Activated T-helper 1 cell treated with anti-CD3 and anti-CD28 coated beads, Interleukin-12 subunit alpha, Interleukin-12 subunit beta, Interleukin-2, Interleukin-4 antibody, amounts not matched to agents 30 ng/mL and 10 ng/mL and 1 ng/mL, durations not matched to agents 14 hours and 24 hours and 36 hours (primary cell): Measurements from ENCODE around the gene AFF3. TPM values are rescaled to one million over a fixed set of nuclear protein-coding genes. Genes with fewer than 3 reads are reported as not detected.

Source experiments
- DNase-seq: peaks from one replicate; pipeline ENCODE4 v3.0.0; 2021; ENCODE audit warnings: low spot score
- H3K27ac Mint-ChIP-seq: one replicate; pipeline ENCODE4 v1.8.0; 2021; ENCODE audit warnings: mild to moderate bottlenecking, mixed read lengths
- H3K27me3 Mint-ChIP-seq: one replicate; pipeline ENCODE4 v1.8.0; 2022; ENCODE audit warnings: mild to moderate bottlenecking, moderate library complexity, mixed read lengths; ENCODE audit not compliant: insufficient read depth
- H3K36me3 Mint-ChIP-seq: one replicate; pipeline ENCODE4 v1.8.0; 2021; ENCODE audit warnings: low read depth, mixed read lengths
- H3K4me1 Mint-ChIP-seq: one replicate; pipeline ENCODE4 v1.8.0; 2021; ENCODE audit warnings: low read depth, mixed read lengths
- H3K4me3 Mint-ChIP-seq: one replicate; pipeline ENCODE4 v1.8.0; 2021; ENCODE audit warnings: mild to moderate bottlenecking, moderate library complexity, mixed read lengths
- H3K9me3 Mint-ChIP-seq: one replicate; pipeline ENCODE4 v1.8.0; 2021; ENCODE audit warnings: mixed read lengths
- intact Hi-C: fragments of 100-400 bp; cut with micrococcal nuclease; formaldehyde crosslinking; loops from one replicate; pipeline ENCODE4 v1.15.1; 2024
- total RNA-seq: library from RNA; stranded (reverse); gene quantifications from 2 replicates; pipeline ENCODE4 v1.2.3, GENCODE V29; 2022

AFF3 gene
- total RNA-seq, 1 donor from 2014 or later, result 2.4 TPM

DNA sequence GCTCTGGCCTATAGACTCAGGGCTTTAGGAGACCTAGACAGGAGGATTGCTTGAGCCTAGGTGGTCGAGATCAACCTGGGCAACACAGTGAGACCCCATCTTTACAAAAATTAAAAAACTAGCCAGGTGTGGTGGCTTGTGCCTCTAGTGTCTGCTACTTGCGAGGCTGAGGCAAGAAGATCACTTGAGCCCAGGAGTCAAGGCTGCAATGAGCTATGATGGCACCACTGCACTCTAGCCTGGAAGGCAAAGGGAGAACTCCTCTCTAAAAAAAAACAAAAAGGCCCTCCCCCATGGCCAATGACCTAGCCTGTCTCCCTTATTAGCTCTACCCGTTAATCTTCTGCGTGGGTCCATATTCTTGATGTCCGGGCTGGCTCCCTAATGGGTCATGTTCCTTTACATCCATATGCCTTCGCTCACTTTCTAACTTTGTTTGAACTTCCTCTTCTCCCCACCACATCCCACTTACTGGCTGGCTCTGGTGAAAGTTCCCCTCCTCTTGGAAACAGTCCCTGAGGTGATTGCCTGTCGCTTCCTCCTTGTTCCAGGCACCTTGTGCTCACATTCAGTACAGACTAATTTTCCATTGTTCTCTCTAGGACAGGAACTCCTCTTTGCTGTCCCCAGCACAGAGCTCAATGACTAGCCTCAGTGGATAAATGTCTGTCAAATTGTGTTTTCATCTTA is 103.0 kb downstream of the AFF3 start:
- Mint-ChIP-seq H3K9me3 (no peaks in the 10 kb centered on the region), H3K4me1 (no peaks in the 10 kb centered on the region), H3K4me3 (no peak overlapping the region), H3K27me3 (no peaks in the 10 kb centered on the region), H3K27ac (no peak overlapping the region), H3K36me3 (no peaks in the 10 kb centered on the region)
- no peak for DNase-seq
- intact Hi-C loops, result no loop called here

DNA sequence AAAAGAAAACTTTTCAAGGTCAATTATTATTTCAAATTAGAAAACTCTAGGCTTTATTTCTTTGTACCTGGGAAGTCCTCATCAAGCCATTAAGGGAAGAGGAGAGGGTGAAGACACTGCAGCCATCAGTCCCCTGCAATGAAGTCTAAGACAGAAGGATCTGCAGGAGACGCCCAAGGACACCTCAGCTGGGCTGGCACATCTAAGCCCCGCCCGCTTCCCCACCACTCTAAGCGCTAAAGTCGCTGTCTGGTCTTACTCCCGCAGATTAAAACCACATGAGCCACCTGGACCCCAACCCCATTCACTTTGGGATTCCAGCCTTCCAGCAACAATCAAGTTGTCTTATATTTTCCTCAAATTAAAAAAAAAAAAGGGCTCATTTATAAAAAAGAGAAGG is 104.4 kb downstream of the AFF3 start:
- no peak for DNase-seq
- Mint-ChIP-seq H3K4me3 (no peak overlapping the region), H3K27ac (no peak overlapping the region), H3K36me3 (no peaks in the 10 kb centered on the region), H3K4me1 (no peaks in the 10 kb centered on the region), H3K27me3 (no peaks in the 10 kb centered on the region), H3K9me3 (no peaks in the 10 kb centered on the region)
- intact Hi-C loops, result no loop called here

DNA sequence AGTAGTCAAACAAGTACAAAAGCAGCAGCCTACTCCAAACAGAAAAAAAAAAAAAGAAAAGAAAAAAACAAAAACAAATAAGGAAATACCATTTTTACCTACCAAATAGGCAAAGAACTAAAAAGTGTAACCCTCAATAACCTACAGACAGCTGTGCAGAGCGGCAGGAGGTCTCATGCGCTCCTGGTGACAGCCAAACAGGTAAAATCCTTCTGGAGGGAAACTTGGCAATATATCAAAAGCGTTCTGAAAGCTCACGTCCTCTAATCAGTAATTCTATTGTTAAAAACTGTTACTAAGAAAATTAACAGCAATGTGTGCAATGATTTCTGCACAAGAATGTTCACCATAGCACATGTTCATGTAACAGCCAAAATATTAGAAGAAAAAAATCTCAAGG is 105.6 kb downstream of the AFF3 start:
- Mint-ChIP-seq H3K4me1 (no peaks in the 10 kb centered on the region), H3K36me3 (no peaks in the 10 kb centered on the region), H3K27me3 (no peaks in the 10 kb centered on the region), H3K9me3 (no peaks in the 10 kb centered on the region), H3K27ac (no peak overlapping the region), H3K4me3 (no peak overlapping the region)
- no peak for DNase-seq
- intact Hi-C loops, result no loop called here

DNA sequence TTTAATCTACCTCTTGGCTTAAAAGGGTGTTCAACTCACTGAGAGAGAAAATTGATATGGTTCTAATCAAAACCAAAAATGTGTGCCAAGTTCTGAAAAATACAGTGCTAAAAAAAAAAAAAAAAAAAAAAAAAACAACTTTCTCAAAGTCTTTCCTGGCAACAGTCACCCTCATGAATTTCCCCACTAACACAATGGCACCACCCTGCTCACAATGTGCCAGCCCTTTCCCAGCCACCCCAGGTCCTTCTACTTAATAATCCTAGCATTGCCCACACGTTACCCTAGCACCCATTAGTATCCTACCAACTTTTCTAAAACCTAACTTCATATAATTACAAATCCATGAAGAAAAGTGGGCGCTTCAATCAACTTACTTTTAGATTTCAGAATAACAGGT is 106.4 kb downstream of the AFF3 start:
- H3K27ac Mint-ChIP-seq, result no peak overlapping the region
- no peak overlapping the region for H3K4me3 Mint-ChIP-seq
- H3K36me3 Mint-ChIP-seq, result no peaks in the 10 kb centered on the region
- H3K9me3 Mint-ChIP-seq, result no peaks in the 10 kb centered on the region
- intact Hi-C loops, result no loop called here
- H3K27me3 Mint-ChIP-seq, result no peaks in the 10 kb centered on the region
- no peak for DNase-seq
- no peaks in the 10 kb centered on the region for H3K4me1 Mint-ChIP-seq

DNA sequence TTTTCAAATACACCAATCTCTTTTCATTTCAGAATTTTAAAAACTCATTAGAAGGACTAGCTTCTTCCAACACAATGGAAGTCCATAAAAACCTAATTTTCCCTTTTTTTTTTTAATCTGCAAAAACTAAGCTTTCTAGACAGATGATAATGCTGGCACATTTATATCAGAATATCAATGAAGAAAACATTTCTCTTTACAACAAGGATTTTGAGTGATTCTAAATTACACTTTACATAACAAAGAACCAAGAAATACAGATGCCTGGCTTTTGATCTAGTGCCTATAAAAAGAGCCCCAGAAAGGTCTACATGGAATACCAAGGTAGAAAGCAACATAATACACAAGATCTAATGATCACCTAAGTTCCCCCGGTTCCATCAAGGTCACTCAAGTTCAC is 108.0 kb downstream of the AFF3 start:
- intact Hi-C loops, result no loop called here
- H3K27me3 Mint-ChIP-seq, result no peaks in the 10 kb centered on the region
- no peaks in the 10 kb centered on the region for H3K36me3 Mint-ChIP-seq
- H3K9me3 Mint-ChIP-seq, result no peaks in the 10 kb centered on the region
- no peak for DNase-seq
- no peak overlapping the region for H3K27ac Mint-ChIP-seq
- no peaks in the 10 kb centered on the region for H3K4me1 Mint-ChIP-seq
- no peak overlapping the region for H3K4me3 Mint-ChIP-seq

DNA sequence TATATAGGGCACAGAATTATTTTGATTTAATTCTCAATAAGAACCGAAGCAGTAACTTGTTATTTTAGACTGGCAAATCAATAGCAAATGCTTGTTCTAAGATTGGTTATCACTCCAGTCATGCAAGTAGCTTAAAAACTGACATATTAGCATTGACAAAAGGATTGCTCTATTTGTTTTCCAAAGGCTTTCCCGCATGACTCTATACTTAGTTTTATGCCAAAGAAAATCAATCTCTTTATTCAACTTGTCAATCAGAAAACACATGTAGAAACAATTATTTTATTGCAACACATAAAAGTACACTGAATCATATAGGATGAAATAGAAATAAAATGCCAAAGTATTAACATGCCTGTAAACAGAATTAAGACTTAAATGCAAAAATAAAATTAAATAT is 108.4 kb downstream of the AFF3 start:
- Mint-ChIP-seq H3K9me3 (no peaks in the 10 kb centered on the region), H3K27ac (no peak overlapping the region), H3K4me3 (no peak overlapping the region), H3K4me1 (no peaks in the 10 kb centered on the region), H3K36me3 (no peaks in the 10 kb centered on the region), H3K27me3 (no peaks in the 10 kb centered on the region)
- no peak for DNase-seq
- intact Hi-C loops, result no loop called here

DNA sequence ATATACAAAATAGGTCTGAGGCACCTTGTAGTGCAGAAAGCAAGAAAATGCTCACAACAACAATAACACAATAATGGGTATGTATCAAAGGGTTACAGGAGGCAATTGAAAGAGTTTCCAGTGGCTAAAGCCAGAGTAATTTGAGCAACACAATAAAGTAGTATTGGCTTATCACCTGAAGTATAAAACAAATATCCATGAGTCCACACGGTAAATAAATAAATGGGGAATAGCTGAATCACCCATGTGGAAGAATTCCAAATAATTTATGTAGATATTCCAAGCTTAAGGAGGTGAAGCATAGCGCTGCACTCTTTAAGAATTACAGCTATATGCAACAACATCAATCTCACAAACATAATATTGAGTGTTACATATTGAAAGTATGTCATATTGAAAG is 110.8 kb downstream of the AFF3 start:
- no peaks in the 10 kb centered on the region for H3K4me1 Mint-ChIP-seq
- no peak overlapping the region for H3K4me3 Mint-ChIP-seq
- H3K27me3 Mint-ChIP-seq, result no peaks in the 10 kb centered on the region
- intact Hi-C loops, result no loop called here
- DNase-seq, result no peak
- H3K27ac Mint-ChIP-seq, result no peak overlapping the region
- no peaks in the 10 kb centered on the region for H3K9me3 Mint-ChIP-seq
- H3K36me3 Mint-ChIP-seq, result no peaks in the 10 kb centered on the region

DNA sequence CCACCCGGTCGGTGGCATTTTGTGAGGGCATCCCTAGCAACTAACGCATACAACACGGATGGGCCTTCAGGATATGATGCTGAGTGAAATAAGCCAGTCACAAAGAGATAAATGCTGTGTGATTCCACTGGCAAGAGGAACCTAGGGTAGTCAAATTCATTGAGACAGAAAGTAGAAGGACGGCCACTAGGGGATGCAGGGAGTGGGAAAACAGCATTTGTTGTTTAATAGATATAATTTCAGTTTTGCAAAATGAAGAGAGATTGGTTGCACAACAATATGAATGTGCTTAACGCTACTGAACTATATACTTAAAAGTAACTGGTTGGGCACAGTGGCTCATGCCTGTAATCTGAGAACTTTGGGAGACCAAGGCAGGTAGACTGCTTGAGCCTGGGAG is 112.9 kb downstream of the AFF3 start:
- H3K4me3 Mint-ChIP-seq, result no peak overlapping the region

DNA sequence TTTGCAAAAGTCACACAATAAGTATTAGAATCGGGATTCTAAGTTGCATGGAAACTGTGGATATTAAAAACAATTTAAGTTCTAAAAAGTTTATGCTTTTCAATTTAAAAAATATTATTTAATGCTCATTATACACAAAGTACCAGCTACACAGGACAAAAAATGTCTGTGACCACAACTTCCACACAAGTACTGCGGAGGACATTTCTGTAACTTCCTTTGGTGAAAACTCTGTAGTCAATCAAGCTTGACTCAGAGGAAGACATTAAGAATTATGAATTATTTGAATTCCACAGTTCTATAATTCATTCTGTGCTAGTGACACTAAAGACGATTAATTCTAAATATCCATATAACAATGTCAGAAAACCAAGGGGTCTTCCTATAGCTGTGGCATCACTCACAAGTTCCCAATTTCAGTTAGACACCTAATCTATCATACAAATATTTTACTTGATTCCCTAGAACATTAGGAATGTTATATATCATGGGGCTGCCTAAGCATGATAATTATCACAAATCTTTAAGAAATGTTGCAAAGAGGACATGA is 120.5 kb downstream of the AFF3 start:
- intact Hi-C loops, result no loop called here
- Mint-ChIP-seq H3K4me3 (no peak overlapping the region), H3K36me3 (no peaks in the 10 kb centered on the region), H3K27me3 (peaks cover 3% of the 10 kb centered on the region), H3K9me3 (no peaks in the 10 kb centered on the region), H3K4me1 (no peaks in the 10 kb centered on the region), H3K27ac (no peak overlapping the region)
- no peak for DNase-seq

More for the DNA sequence above, 112.9 kb downstream of the AFF3 start:
- peaks cover 3% of the 10 kb centered on the region for H3K27me3 Mint-ChIP-seq
- H3K36me3 Mint-ChIP-seq, result no peaks in the 10 kb centered on the region
- no peaks in the 10 kb centered on the region for H3K4me1 Mint-ChIP-seq
- intact Hi-C loops, result no loop called here
- H3K9me3 Mint-ChIP-seq, result no peaks in the 10 kb centered on the region
- DNase-seq, result no peak
- H3K27ac Mint-ChIP-seq, result no peak overlapping the region

DNA sequence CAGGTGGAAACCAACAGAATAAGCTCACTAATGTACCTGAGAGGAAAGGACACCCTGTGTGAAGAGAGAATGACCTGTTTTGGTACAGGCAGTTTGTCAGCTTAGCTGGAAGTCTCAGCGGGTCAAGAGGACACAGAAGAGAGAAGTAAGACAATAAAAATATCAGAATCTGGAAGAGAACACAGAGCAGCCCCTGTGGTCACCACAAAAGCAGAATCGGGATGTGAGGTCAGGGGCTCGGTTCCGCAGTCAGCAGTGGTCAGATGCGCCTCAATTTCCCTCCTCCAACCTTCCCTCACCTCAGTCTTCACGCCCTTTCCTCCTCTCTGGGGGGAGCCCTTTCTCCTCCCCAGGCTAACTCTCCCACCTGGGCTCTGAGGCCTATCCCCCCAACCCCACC is 122.9 kb downstream of the AFF3 start:
- Mint-ChIP-seq H3K27ac (no peak overlapping the region), H3K36me3 (no peaks in the 10 kb centered on the region), H3K4me3 (no peak overlapping the region), H3K27me3 (no peaks in the 10 kb centered on the region), H3K4me1 (no peaks in the 10 kb centered on the region), H3K9me3 (no peaks in the 10 kb centered on the region)
- DNase-seq, result no peak
- intact Hi-C loops, result no loop called here

DNA sequence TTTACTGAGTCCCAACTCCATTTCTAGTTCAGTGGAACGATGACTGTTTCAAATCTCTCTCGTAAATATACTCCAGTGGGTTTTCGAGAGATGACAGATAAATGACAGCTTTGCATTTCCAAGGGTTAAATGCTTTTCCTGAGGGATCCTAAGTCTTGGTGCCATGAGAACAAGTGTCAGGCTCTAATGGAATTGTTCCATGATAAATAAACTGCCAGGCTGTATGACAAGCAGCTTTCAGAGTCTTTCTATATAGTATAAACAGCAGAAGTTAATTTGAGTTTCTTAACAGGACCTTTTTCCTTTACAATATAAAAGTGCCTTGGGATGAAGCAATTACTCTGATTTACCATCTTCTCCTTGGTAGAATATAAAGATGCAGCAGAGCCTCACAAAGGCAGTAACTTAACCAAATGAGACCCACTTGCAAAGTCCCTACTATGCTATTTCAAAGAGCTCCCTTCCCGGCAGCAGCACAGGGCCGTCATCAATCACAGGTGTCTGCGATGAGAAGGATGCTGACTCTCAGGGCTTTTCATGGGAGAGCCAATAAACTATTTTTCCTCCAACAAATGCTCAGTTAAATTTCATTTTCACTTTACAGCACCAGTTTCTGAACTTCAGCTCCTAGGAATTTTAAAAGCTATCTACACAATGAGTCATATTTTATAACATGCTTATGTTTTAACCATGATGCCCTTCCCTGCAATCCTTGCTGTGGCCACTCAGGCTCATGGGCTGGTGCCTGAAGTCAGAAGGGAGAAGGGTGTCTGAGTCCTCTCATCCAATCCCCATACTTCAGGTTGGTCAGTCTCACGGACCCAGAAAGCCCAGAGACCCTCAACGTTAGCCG is 123.8 kb downstream of the AFF3 start:
- H3K4me3 Mint-ChIP-seq, result no peak overlapping the region
- no peaks in the 10 kb centered on the region for H3K36me3 Mint-ChIP-seq
- H3K9me3 Mint-ChIP-seq, result no peaks in the 10 kb centered on the region
- H3K4me1 Mint-ChIP-seq, result no peaks in the 10 kb centered on the region
- no peak for DNase-seq
- intact Hi-C loops, result no loop called here
- H3K27me3 Mint-ChIP-seq, result no peaks in the 10 kb centered on the region
- H3K27ac Mint-ChIP-seq, result no peak overlapping the region

DNA sequence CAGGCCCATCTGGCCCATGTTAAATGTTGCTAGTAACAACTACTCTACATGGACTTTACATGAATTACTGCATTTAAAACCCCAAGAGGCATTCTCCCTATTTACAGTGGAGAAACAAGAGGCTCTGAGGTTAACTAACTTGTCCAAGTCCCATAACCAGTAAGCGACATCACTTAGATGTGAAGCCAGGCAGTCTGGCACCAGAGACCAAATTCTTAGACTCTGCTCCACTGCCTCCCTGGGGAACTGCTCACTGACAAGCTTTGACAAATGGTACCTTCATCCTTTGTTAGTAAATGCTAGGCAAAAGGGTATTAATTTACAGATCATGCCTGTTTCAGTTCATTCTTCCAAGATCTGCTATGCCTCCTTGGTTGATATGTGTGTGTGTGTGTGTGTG is 124.8 kb downstream of the AFF3 start:
- Mint-ChIP-seq H3K4me3 (no peak overlapping the region), H3K9me3 (no peaks in the 10 kb centered on the region), H3K4me1 (no peaks in the 10 kb centered on the region)

DNA sequence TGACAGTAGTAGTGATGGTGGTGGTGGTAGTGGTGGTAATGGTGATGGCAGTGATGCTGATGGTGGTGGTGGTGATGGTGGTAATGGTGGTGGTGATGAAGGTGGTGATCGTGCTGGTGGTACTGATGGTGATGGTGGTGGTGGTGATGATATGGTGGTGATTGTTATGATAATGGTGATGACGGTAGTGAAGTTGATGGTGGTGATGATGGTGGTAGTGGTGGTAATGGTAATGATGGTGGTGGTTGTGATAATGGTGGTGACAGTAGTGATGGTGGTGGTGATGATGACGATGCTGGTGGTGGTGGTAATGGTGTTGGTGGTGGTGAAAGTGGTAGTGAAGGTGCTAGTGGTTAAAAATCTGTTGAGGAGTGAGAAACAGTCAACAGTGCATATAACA is 125.6 kb downstream of the AFF3 start:
- H3K9me3 Mint-ChIP-seq, result no peaks in the 10 kb centered on the region

More for the DNA sequence above, 124.8 kb downstream of the AFF3 start:
- no peak for DNase-seq
- Mint-ChIP-seq H3K27me3 (no peaks in the 10 kb centered on the region), H3K36me3 (no peaks in the 10 kb centered on the region), H3K27ac (no peak overlapping the region)
- intact Hi-C loops, result no loop called here

More for the DNA sequence above, 125.6 kb downstream of the AFF3 start:
- no peaks in the 10 kb centered on the region for H3K36me3 Mint-ChIP-seq
- DNase-seq, result no peak
- H3K27ac Mint-ChIP-seq, result no peak overlapping the region
- intact Hi-C loops, result no loop called here
- no peaks in the 10 kb centered on the region for H3K27me3 Mint-ChIP-seq
- H3K4me3 Mint-ChIP-seq, result no peak overlapping the region
- no peaks in the 10 kb centered on the region for H3K4me1 Mint-ChIP-seq
